Mesodermal cell (in vitro differentiated cells): Measurements from ENCODE around the gene TMEM119.
"Not testable (repeated sequence)": the region's sequence is repeated elsewhere in the genome, so short reads cannot be mapped to it uniquely, and the experiment has no call there.

ENCODE experiments used
- H3K27ac ChIP-seq: 2 replicates; pipeline ENCODE4 v1.7.0; 2013; ENCODE audit warnings: mild to moderate bottlenecking, low read depth, low read length, moderate library complexity; ENCODE audit not compliant: severe bottlenecking
- H3K36me3 ChIP-seq: 2 replicates; pipeline ENCODE4 v1.7.1; 2013; ENCODE audit warnings: mild to moderate bottlenecking, low read length, moderate library complexity; ENCODE audit not compliant: control insufficient read depth, insufficient read depth
- H3K4me1 ChIP-seq: one replicate; pipeline ENCODE4 v1.7.1; 2013; ENCODE audit warnings: mild to moderate bottlenecking, low read length; ENCODE audit not compliant: insufficient read depth, control insufficient read depth, poor library complexity, severe bottlenecking
- H3K4me3 ChIP-seq: 2 replicates; pipeline ENCODE4 v1.7.0; 2013; ENCODE audit warnings: low read length, control low read depth, mild to moderate bottlenecking; ENCODE audit not compliant: insufficient read depth, poor library complexity, severe bottlenecking; ENCODE audit errors: extremely low read depth
- H3K9me3 ChIP-seq: 2 replicates; pipeline ENCODE4 v1.7.1; 2013; ENCODE audit warnings: mild to moderate bottlenecking, low read length, moderate library complexity; ENCODE audit not compliant: control insufficient read depth
- WGBS, 2 experiments: methylation state at CpG; one replicate each; pipeline ENCODE4 v1.1.5; 2013; ENCODE audit warnings: missing lambda C conversion rate in 2 of 2; ENCODE audit not compliant: insufficient coverage in 2 of 2; 5-methylcytosine and 5-hydroxymethylcytosine counted together

TMEM119 gene

GRCh38 chr12:108596854-108597558 is 878 bp downstream of the TMEM119 start:
- H3K36me3 ChIP-seq = no peaks in the 10 kb centered on the region
- H3K4me1 ChIP-seq = peaks cover 13% of the 10 kb centered on the region
- H3K27ac ChIP-seq = no peak overlapping the region
- H3K9me3 ChIP-seq = no peaks in the 10 kb centered on the region
- H3K4me3 ChIP-seq = no peak overlapping the region
- 81 to 82% methylated on average over 6 of the region's 10 CpGs for WGBS, 2 experiments

- H3K27ac ChIP-seq = no peak overlapping the region
- 90 to 93% methylated on average over 11 to 16 of the region's 17 CpGs for WGBS, 2 experiments
- no peaks in the 10 kb centered on the region for H3K9me3 ChIP-seq
- no peak overlapping the region for H3K4me3 ChIP-seq
- peaks cover 13% of the 10 kb centered on the region for H3K4me1 ChIP-seq
- H3K36me3 ChIP-seq = no peaks in the 10 kb centered on the region
Measured at GRCh38 chr12:108595711-108596647, 1.9 kb downstream of the TMEM119 start.

GRCh38 chr12:108594960-108595710 is 2.7 kb downstream of the TMEM119 start:
- 94 to 95% methylated on average over 5 to 6 of the region's 7 CpGs for WGBS, 2 experiments
- H3K4me3 ChIP-seq = no peak overlapping the region

DNA sequence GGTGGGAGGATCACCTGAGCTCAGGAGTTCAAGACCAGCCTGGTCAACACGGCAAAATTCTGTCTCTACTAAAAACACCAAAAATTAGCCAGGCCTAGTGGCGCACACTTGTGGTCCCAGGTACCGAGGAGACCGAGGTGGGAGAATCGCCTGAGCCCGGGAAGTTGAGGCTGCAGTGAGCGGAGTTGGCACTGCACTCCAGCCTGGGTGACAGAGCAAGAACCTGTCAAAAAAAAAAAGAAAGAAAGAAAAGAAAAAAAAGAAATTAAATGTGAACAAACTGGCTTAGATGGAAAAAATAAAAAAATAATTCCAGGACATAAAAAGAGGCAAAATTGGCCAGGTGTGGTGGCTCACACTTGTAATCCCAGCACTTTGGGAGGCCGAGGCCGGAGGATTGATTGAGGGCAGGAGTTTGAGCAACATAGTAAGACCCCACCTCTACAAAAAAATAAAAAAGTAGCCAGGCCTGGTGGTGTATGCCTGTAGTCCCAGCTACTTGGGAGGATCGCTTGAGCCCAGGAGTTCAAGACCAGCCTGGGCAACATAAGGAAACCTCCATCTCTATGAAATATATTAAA is 3.5 kb downstream of the TMEM119 start:
- H3K9me3 ChIP-seq = no peaks in the 10 kb centered on the region
- 100% methylated on average over 1 to 3 of the region's 10 CpGs for WGBS, 2 experiments
- no peak overlapping the region for H3K4me3 ChIP-seq
- H3K27ac ChIP-seq = no peak overlapping the region
- peaks cover 21% of the 10 kb centered on the region for H3K4me1 ChIP-seq
- H3K36me3 ChIP-seq = no peaks in the 10 kb centered on the region

More at GRCh38 chr12:108594960-108595710, 2.7 kb downstream of the TMEM119 start:
- no peaks in the 10 kb centered on the region for H3K36me3 ChIP-seq
- H3K9me3 ChIP-seq = no peaks in the 10 kb centered on the region
- peaks cover 13% of the 10 kb centered on the region for H3K4me1 ChIP-seq
- no peak overlapping the region for H3K27ac ChIP-seq

GRCh38 chr12:108592033-108592909 is 5.6 kb downstream of the TMEM119 start:
- H3K36me3 ChIP-seq = no peaks in the 10 kb centered on the region
- H3K27ac ChIP-seq = no peak overlapping the region
- 94 to 95% methylated on average over 11 of the region's 25 CpGs for WGBS, 2 experiments
- H3K4me3 ChIP-seq = no peak overlapping the region
- H3K9me3 ChIP-seq = no peaks in the 10 kb centered on the region
- peaks cover 22% of the 10 kb centered on the region for H3K4me1 ChIP-seq

DNA sequence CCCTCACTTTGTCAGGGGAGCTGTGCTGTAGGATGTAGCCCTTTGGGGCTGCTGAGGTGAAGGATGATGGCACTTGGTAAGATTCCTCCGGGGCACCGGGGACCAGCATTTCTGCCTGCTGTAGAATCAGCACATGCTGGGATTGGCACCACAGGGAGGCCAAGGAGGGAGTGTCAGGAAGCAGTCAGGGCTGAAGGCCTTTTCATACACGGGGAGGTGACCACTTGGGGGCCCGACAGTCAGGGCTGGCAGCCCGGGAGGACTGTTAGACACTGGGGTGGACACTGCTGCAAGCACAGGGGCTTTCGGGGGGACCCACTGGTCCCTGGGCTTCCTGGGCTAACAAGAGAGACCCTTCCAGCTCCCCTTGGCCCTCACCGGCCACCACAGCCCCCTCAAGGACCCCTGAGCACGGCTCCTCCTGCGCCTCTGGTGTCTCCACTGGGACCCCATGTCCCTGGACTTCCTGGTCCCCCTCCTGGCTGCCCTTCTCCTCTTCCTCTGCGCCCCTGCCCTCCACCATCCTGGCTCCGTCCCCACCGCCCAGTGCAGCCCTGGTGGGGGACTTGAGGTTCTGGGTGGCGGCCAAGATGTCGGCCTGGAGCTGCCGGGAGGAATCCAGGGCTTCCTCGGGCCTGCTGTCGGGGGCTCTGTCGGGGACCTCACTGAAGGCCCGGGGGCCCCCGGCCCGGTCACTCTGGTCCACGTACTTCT is 6.5 kb downstream of the TMEM119 start:
- H3K27ac ChIP-seq = no peak overlapping the region
- no peaks in the 10 kb centered on the region for H3K36me3 ChIP-seq
- 90 to 91% methylated on average over 18 to 20 of the region's 22 CpGs for WGBS, 2 experiments
- H3K4me1 ChIP-seq = peaks cover 18% of the 10 kb centered on the region
- H3K4me3 ChIP-seq = no peak overlapping the region
- H3K9me3 ChIP-seq = no peaks in the 10 kb centered on the region

- not testable (repeated sequence) for H3K9me3 ChIP-seq, H3K27ac ChIP-seq, H3K4me3 ChIP-seq, H3K36me3 ChIP-seq
- WGBS, 2 experiments = 97 to 99% methylated on average over 9 of the region's 9 CpGs
- peaks cover 18% of the 10 kb centered on the region for H3K4me1 ChIP-seq
Measured at GRCh38 chr12:108590463-108590862, 7.4 kb downstream of the TMEM119 start.

DNA sequence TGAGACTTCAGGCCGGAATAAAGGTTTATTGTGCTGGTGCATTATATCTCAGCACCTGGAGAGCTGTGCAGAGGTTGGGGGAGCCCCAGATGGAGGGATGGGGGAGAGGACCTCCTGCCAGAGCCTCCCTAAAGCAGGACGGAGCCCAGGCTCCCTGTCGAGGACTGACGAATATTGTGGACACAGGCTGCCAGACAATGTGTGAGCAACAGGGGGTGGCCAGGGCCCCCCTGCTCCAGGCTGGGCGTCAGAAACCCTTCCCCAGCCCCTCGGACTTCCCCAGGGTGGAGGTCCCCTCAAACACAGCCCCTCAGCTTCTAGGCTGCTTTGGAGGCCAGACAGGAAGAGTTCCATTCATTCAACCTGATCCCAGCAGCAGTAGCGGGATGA is 8.0 kb downstream of the TMEM119 start:
- 76 to 80% methylated on average over 6 of the region's 7 CpGs for WGBS, 2 experiments
- H3K9me3 ChIP-seq = no peaks in the 10 kb centered on the region
- no peak overlapping the region for H3K27ac ChIP-seq
- no peak overlapping the region for H3K4me3 ChIP-seq
- no peaks in the 10 kb centered on the region for H3K36me3 ChIP-seq
- peaks cover 18% of the 10 kb centered on the region for H3K4me1 ChIP-seq

DNA sequence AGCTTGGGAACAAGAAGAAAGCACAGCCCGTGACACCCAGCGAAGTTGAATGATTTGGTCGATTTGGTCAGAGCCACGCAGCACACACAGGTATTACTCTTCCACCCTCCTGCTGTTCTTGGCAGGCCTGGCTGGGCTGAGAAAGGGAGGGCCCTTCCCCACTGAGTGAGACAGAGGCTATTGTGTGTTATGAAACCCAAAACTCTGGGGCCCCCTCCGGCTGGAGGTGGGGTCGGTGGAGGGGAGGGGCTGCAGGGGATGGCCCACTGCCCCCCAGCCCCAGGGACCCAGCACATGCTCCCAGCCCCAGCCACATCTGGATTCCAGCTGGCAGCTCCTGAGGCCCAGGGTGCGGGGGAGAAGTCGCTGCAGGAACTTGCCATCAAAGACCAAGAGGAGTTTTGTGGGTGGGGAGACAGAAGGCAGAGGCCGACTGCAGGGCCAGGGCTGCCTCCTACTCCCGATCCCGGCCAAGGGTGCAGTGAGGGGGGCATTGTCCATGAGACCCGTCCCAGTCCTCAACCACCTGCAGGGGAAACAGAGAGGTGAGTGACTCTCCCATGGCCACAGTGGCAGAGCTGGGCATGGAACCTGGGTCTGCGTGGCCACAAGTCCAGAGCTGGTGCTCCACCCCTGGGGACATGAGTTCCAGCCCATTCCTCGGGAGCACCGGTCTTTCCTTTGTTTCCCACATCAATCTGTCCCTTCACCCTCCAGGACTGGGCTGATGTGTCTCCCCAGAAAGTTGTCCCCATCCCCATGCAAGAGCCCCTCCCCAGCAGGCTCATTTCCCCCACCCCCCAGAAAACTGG is 8.7 kb downstream of the TMEM119 start:
- Histone ChIP-seq H3K4me3 (no peak overlapping the region), H3K36me3 (no peaks in the 10 kb centered on the region), H3K9me3 (no peaks in the 10 kb centered on the region), H3K4me1 (peaks cover 18% of the 10 kb centered on the region), H3K27ac (no peak overlapping the region)
- 49 to 59% methylated on average over 8 to 12 of the region's 15 CpGs for WGBS, 2 experiments
